Activated T-helper 2 cell treated with anti-CD3 and anti-CD28 coated beads, Interferon-gamma antibody, Interleukin-2, Interleukin-4, amounts not matched to agents 10 μg/mL and 5 μg/mL and 100 μg/mL, durations not matched to agents 14 hours and 24 hours and 36 hours (primary cell): Measurements from ENCODE around the gene CENATAC. TPM values are rescaled to one million over a fixed set of nuclear protein-coding genes. Genes with fewer than 3 reads are reported as not detected.
"Not testable (repeated sequence)": the region's sequence is repeated elsewhere in the genome, so short reads cannot be mapped to it uniquely, and the experiment has no call there.

Experiments
- DNase-seq: peaks from one replicate; pipeline ENCODE4 v3.0.0; 2021; ENCODE audit warnings: low spot score
- H3K27ac Mint-ChIP-seq: one replicate; pipeline ENCODE4 v1.8.0; 2021; ENCODE audit warnings: mixed read lengths
- H3K27me3 Mint-ChIP-seq: one replicate; pipeline ENCODE4 v1.8.0; 2021; ENCODE audit warnings: low read depth, mixed read lengths
- H3K36me3 Mint-ChIP-seq: one replicate; pipeline ENCODE4 v1.8.0; 2021; ENCODE audit warnings: low read depth, mixed read lengths
- H3K4me1 Mint-ChIP-seq: one replicate; pipeline ENCODE4 v1.8.0; 2021; ENCODE audit warnings: low read depth, mixed read lengths
- H3K4me3 Mint-ChIP-seq: one replicate; pipeline ENCODE4 v1.8.0; 2021; ENCODE audit warnings: low read depth, mild to moderate bottlenecking, moderate library complexity, mixed read lengths
- H3K9me3 Mint-ChIP-seq: one replicate; pipeline ENCODE4 v1.8.0; 2021; ENCODE audit warnings: mixed read lengths
- intact Hi-C: fragments of 100-400 bp; cut with micrococcal nuclease; formaldehyde crosslinking; loops from one replicate; pipeline ENCODE4 v1.15.1; 2023
- total RNA-seq: library from RNA; stranded (reverse); gene quantifications from 2 replicates; pipeline ENCODE4 v1.2.3, GENCODE V29; 2022

The CENATAC gene
- total RNA-seq, 1 donor from 2014 or later: 47.7 TPM

GRCh38 chr11:119031912-119032280 lies 34.0 kb downstream of the CENATAC start:
- Mint-ChIP-seq H3K4me3 (no peak overlapping the region), H3K27ac (no peak overlapping the region), H3K9me3 (no peaks in the 10 kb centered on the region), H3K27me3 (no peaks in the 10 kb centered on the region), H3K36me3 (peaks cover 15% of the 10 kb centered on the region), H3K4me1 (peaks cover 15% of the 10 kb centered on the region)
- DNase-seq: no peak
- intact Hi-C loops: loop anchor here (2.0 to 5.0 kb wide), 2 partner anchors 35 to 63 kb away; partner anchors contain the start of gene CENATAC

- H3K4me3 Mint-ChIP-seq, H3K9me3 Mint-ChIP-seq, H3K27ac Mint-ChIP-seq, DNase-seq, H3K27me3 Mint-ChIP-seq, H3K36me3 Mint-ChIP-seq: not testable (repeated sequence)
- intact Hi-C loops: loop anchor here (5.0 kb wide), 1 partner anchor 36 kb away; the partner anchor contains the start of gene CENATAC
- H3K4me1 Mint-ChIP-seq: peaks cover 15% of the 10 kb centered on the region
Measured at GRCh38 chr11:119033421-119033820, 35.5 kb downstream of the CENATAC start.

GRCh38 chr11:119034813-119035212 lies 36.9 kb downstream of the CENATAC start:
- H3K4me1 Mint-ChIP-seq: peaks cover 2% of the 10 kb centered on the region
- no peaks in the 10 kb centered on the region for H3K27me3 Mint-ChIP-seq
- no peak overlapping the region for H3K4me3 Mint-ChIP-seq
- H3K27ac Mint-ChIP-seq: no peak overlapping the region
- H3K9me3 Mint-ChIP-seq: no peaks in the 10 kb centered on the region
- DNase-seq: no peak
- H3K36me3 Mint-ChIP-seq: no peaks in the 10 kb centered on the region
- intact Hi-C loops: loop anchor here (5.0 kb wide), 1 partner anchor 38 kb away; the partner anchor contains the start of gene CENATAC

GRCh38 chr11:119038884-119039283 lies 40.9 kb downstream of the CENATAC start:
- Mint-ChIP-seq H3K4me3 (no peak overlapping the region), H3K4me1 (peaks cover 7% of the 10 kb centered on the region), H3K27ac (no peak overlapping the region), H3K36me3 (no peaks in the 10 kb centered on the region), H3K9me3 (no peaks in the 10 kb centered on the region), H3K27me3 (no peaks in the 10 kb centered on the region)
- no peak for DNase-seq
- intact Hi-C loops: no loop called here

GRCh38 chr11:119039471-119039870 lies 41.5 kb downstream of the CENATAC start:
- DNase-seq, H3K27ac Mint-ChIP-seq, H3K4me1 Mint-ChIP-seq, H3K36me3 Mint-ChIP-seq, intact Hi-C loops, H3K4me3 Mint-ChIP-seq, H3K9me3 Mint-ChIP-seq, H3K27me3 Mint-ChIP-seq: not testable (repeated sequence)

- Mint-ChIP-seq H3K27me3 (no peaks in the 10 kb centered on the region), H3K4me3 (no peak overlapping the region)
Measured at GRCh38 chr11:119041821-119042514, 44.0 kb downstream of the CENATAC start.

GRCh38 chr11:119042927-119043326 lies 45.0 kb downstream of the CENATAC start:
- DNase-seq: no peak
- Mint-ChIP-seq H3K27ac (no peak overlapping the region), H3K4me3 (no peak overlapping the region), H3K27me3 (no peaks in the 10 kb centered on the region), H3K9me3 (no peaks in the 10 kb centered on the region), H3K36me3 (peaks cover 34% of the 10 kb centered on the region), H3K4me1 (peaks cover 9% of the 10 kb centered on the region)
- intact Hi-C loops: no loop called here

More at GRCh38 chr11:119041821-119042514, 44.0 kb downstream of the CENATAC start:
- Mint-ChIP-seq H3K4me1 (peaks cover 7% of the 10 kb centered on the region), H3K27ac (no peak overlapping the region), H3K9me3 (no peaks in the 10 kb centered on the region), H3K36me3 (peaks cover 26% of the 10 kb centered on the region)
- intact Hi-C loops: no loop called here
- DNase-seq: no peak

- no peak for DNase-seq
- intact Hi-C loops: no loop called here
- Mint-ChIP-seq H3K27me3 (no peaks in the 10 kb centered on the region), H3K9me3 (no peaks in the 10 kb centered on the region), H3K27ac (no peak overlapping the region), H3K4me3 (no peak overlapping the region), H3K36me3 (peaks cover 52% of the 10 kb centered on the region), H3K4me1 (peaks cover 9% of the 10 kb centered on the region)
Measured at GRCh38 chr11:119044708-119045107, 46.8 kb downstream of the CENATAC start.

GRCh38 chr11:119046489-119046888 lies 48.6 kb downstream of the CENATAC start:
- Mint-ChIP-seq H3K4me3 (no peak overlapping the region), H3K27ac (no peak overlapping the region), H3K27me3 (no peaks in the 10 kb centered on the region), H3K9me3 (no peaks in the 10 kb centered on the region), H3K36me3 (peaks cover 67% of the 10 kb centered on the region), H3K4me1 (peaks cover 9% of the 10 kb centered on the region)
- intact Hi-C loops: no loop called here
- DNase-seq: no peak

GRCh38 chr11:119047205-119047604 lies 49.3 kb downstream of the CENATAC start:
- H3K9me3 Mint-ChIP-seq: no peaks in the 10 kb centered on the region
- peaks cover 74% of the 10 kb centered on the region for H3K36me3 Mint-ChIP-seq
- intact Hi-C loops: no loop called here
- H3K27ac Mint-ChIP-seq: peak overlapping the region; percentile 49
- no peak for DNase-seq
- no peaks in the 10 kb centered on the region for H3K27me3 Mint-ChIP-seq
- H3K4me1 Mint-ChIP-seq: peaks cover 6% of the 10 kb centered on the region
- H3K4me3 Mint-ChIP-seq: no peak overlapping the region

- intact Hi-C loops: no loop called here
- no peak for DNase-seq
- no peak overlapping the region for H3K27ac Mint-ChIP-seq
- peaks cover 4% of the 10 kb centered on the region for H3K4me1 Mint-ChIP-seq
- no peak overlapping the region for H3K4me3 Mint-ChIP-seq
- no peaks in the 10 kb centered on the region for H3K9me3 Mint-ChIP-seq
- no peaks in the 10 kb centered on the region for H3K27me3 Mint-ChIP-seq
- peaks cover 88% of the 10 kb centered on the region for H3K36me3 Mint-ChIP-seq
Measured at GRCh38 chr11:119048644-119049043, 50.7 kb downstream of the CENATAC start.

GRCh38 chr11:119049081-119049480 lies 51.1 kb downstream of the CENATAC start:
- no peak overlapping the region for H3K27ac Mint-ChIP-seq
- H3K9me3 Mint-ChIP-seq: no peaks in the 10 kb centered on the region
- H3K36me3 Mint-ChIP-seq: peaks cover 92% of the 10 kb centered on the region
- DNase-seq: no peak
- H3K4me1 Mint-ChIP-seq: peaks cover 4% of the 10 kb centered on the region
- H3K27me3 Mint-ChIP-seq: no peaks in the 10 kb centered on the region
- no peak overlapping the region for H3K4me3 Mint-ChIP-seq
- intact Hi-C loops: no loop called here

GRCh38 chr11:119051440-119052162 lies 53.7 kb downstream of the CENATAC start:
- peaks cover 92% of the 10 kb centered on the region for H3K36me3 Mint-ChIP-seq
- H3K27ac Mint-ChIP-seq: no peak overlapping the region
- H3K9me3 Mint-ChIP-seq: no peaks in the 10 kb centered on the region
- no peaks in the 10 kb centered on the region for H3K27me3 Mint-ChIP-seq
- H3K4me3 Mint-ChIP-seq: no peak overlapping the region
- intact Hi-C loops: no loop called here
- DNase-seq: no peak
- peaks cover 21% of the 10 kb centered on the region for H3K4me1 Mint-ChIP-seq
